Measurements from ENCODE around the gene C1orf185.

Gene C1orf185

GRCh38 chr1:51093581-51093980 is 8.4 kb upstream of the C1orf185 start:
- TF ChIP-seq CTCF (IDR thresholded peaks at IDR 0.05; ENCODE audit: borderline replicate concordance, control extremely low read depth, extremely low read depth, insufficient read depth, missing control alignments) = no peak
- in situ Hi-C loops (cut with MboI; ENCODE audit: low sequenced_read_pairs, unreplicated experiment) = no loop called here

GRCh38 chr1:51097171-51097570 is 4.9 kb upstream of the C1orf185 start:
- DNase-seq (ENCODE audit: low spot score) = no peak
- TF ChIP-seq CTCF (IDR thresholded peaks at IDR 0.05; ENCODE audit: borderline replicate concordance, control extremely low read depth, extremely low read depth, insufficient read depth, missing control alignments) = no peak
- in situ Hi-C loops (cut with MboI; ENCODE audit: low sequenced_read_pairs, unreplicated experiment) = no loop called here

More at GRCh38 chr1:51093581-51093980, 8.4 kb upstream of the C1orf185 start:
- DNase-seq (ENCODE audit: low spot score) = no peak

- DNase-seq (ENCODE audit: low spot score) = peak; percentile 55
- no peak for TF ChIP-seq CTCF (IDR thresholded peaks at IDR 0.05; ENCODE audit: borderline replicate concordance, control extremely low read depth, extremely low read depth, insufficient read depth, missing control alignments)
- in situ Hi-C loops (cut with MboI; ENCODE audit: low sequenced_read_pairs, unreplicated experiment) = no loop called here
Observed at GRCh38 chr1:51100264-51100880, 1.7 kb upstream of the C1orf185 start.

GRCh38 chr1:51114137-51114536 is 12.1 kb downstream of the C1orf185 start:
- TF ChIP-seq CTCF (IDR thresholded peaks at IDR 0.05; ENCODE audit: borderline replicate concordance, control extremely low read depth, extremely low read depth, insufficient read depth, missing control alignments) = no peak
- no peak for DNase-seq (ENCODE audit: low spot score)
- in situ Hi-C loops (cut with MboI; ENCODE audit: low sequenced_read_pairs, unreplicated experiment) = no loop called here

GRCh38 chr1:51115714-51116404 is 13.8 kb downstream of the C1orf185 start:
- no peak for DNase-seq (ENCODE audit: low spot score)
- TF ChIP-seq CTCF (IDR thresholded peaks at IDR 0.05; ENCODE audit: borderline replicate concordance, control extremely low read depth, extremely low read depth, insufficient read depth, missing control alignments) = no peak
- in situ Hi-C loops (cut with MboI; ENCODE audit: low sequenced_read_pairs, unreplicated experiment) = no loop called here

GRCh38 chr1:51119331-51119730 is 17.3 kb downstream of the C1orf185 start:
- DNase-seq (ENCODE audit: low spot score) = no peak
- no peak for TF ChIP-seq CTCF (IDR thresholded peaks at IDR 0.05; ENCODE audit: borderline replicate concordance, control extremely low read depth, extremely low read depth, insufficient read depth, missing control alignments)
- in situ Hi-C loops (cut with MboI; ENCODE audit: low sequenced_read_pairs, unreplicated experiment) = no loop called here

Measured in GM13976 (cell line).